ENCODE data around the gene ADAM23.

ADAM23 gene

DNA sequence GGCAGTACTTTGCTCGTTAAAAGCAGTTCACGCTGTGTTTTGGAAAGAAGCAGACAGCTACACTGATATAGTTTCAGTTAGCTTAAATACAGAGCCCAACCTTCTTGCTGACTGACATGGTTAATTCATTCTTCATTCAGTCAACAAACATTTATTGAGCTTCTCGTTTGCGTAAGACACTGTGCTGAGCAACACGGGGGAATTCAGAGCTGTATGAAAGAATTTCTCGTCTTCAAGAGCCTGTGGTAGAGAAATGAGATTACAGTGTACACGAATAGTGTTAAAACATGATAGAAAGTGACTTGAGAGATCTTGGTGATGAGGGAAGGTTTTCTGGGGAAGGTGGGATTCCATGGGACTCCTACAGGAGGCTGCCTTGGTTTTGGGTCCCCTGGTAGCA, 44.7 kb downstream of the ADAM23 start:
- Histone ChIP-seq H2AFZ (ENCODE audit: low read depth, low read length) (no peak overlapping the region), H3K27ac (ENCODE audit: low read length) (no peak overlapping the region), H3K79me2 (ENCODE audit: low read length) (no peaks in the 10 kb centered on the region), H3K4me3 (ENCODE audit: low read length) (no peak overlapping the region), H3K4me2 (ENCODE audit: low read length) (no peak overlapping the region), H3K9me3 (ENCODE audit: insufficient read depth, low read length) (no peaks in the 10 kb centered on the region), H4K20me1 (ENCODE audit: insufficient read depth, low read length) (no peaks in the 10 kb centered on the region), H3K4me1 (ENCODE audit: low read length) (peaks cover 5% of the 10 kb centered on the region; the same call in 1 of the 2 replicates), H3K27me3 (ENCODE audit: low read depth, low read length) (no peaks in the 10 kb centered on the region), H3K36me3 (replicated peaks; ENCODE audit: low read depth, low read length) (no peaks in the 10 kb centered on the region), H3K9ac (ENCODE audit: low read length) (no peak overlapping the region)
- TF ChIP-seq EZH2phosphoT487 (IDR thresholded peaks at IDR 0.05; ENCODE audit: low read depth), result no peak
- TF ChIP-seq, protein P1, sequence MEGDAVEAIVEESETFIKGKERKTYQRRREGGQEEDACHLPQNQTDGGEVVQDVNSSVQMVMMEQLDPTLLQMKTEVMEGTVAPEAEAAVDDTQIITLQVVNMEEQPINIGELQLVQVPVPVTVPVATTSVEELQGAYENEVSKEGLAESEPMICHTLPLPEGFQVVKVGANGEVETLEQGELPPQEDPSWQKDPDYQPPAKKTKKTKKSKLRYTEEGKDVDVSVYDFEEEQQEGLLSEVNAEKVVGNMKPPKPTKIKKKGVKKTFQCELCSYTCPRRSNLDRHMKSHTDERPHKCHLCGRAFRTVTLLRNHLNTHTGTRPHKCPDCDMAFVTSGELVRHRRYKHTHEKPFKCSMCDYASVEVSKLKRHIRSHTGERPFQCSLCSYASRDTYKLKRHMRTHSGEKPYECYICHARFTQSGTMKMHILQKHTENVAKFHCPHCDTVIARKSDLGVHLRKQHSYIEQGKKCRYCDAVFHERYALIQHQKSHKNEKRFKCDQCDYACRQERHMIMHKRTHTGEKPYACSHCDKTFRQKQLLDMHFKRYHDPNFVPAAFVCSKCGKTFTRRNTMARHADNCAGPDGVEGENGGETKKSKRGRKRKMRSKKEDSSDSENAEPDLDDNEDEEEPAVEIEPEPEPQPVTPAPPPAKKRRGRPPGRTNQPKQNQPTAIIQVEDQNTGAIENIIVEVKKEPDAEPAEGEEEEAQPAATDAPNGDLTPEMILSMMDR (IDR thresholded peaks at IDR 0.05; ENCODE audit: low read depth, low read length), result no peak

DNA sequence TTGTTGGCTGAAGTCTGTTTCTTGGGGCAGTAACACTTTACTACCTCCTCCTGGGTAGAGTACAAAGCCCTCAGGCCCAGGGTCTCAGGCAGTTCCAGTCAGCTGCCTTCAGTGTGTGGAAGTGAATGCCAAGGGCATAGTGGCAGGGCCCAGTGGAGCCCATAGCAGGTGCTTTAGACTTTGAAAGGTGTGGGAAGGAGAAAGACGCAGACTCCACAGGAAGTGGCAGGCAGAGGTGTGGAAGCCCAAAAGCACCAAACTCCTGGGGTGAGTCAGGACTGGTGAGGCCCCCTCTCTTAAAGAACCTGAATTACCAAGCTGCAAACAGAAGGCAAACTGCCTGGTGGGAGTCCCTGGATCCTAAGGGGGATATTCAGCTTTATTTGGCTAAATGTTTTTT, 45.3 kb downstream of the ADAM23 start:
- no peaks in the 10 kb centered on the region for H3K27me3 ChIP-seq (ENCODE audit: low read depth, low read length)
- no peak overlapping the region for H3K9ac ChIP-seq (ENCODE audit: low read length)
- H2AFZ ChIP-seq (ENCODE audit: low read depth, low read length), result no peak overlapping the region
- no peaks in the 10 kb centered on the region for H3K9me3 ChIP-seq (ENCODE audit: insufficient read depth, low read length)
- no peaks in the 10 kb centered on the region for H4K20me1 ChIP-seq (ENCODE audit: insufficient read depth, low read length)
- no peak overlapping the region for H3K4me2 ChIP-seq (ENCODE audit: low read length)
- H3K36me3 ChIP-seq (replicated peaks; ENCODE audit: low read depth, low read length), result no peaks in the 10 kb centered on the region
- peaks cover 1% of the 10 kb centered on the region; the same call in 1 of the 2 replicates for H3K4me1 ChIP-seq (ENCODE audit: low read length)
- TF ChIP-seq, protein P1 (IDR thresholded peaks at IDR 0.05; ENCODE audit: low read depth, low read length), result no peak
- H3K27ac ChIP-seq (ENCODE audit: low read length), result no peak overlapping the region
- H3K4me3 ChIP-seq (ENCODE audit: low read length), result no peak overlapping the region
- H3K79me2 ChIP-seq (ENCODE audit: low read length), result no peaks in the 10 kb centered on the region

DNA sequence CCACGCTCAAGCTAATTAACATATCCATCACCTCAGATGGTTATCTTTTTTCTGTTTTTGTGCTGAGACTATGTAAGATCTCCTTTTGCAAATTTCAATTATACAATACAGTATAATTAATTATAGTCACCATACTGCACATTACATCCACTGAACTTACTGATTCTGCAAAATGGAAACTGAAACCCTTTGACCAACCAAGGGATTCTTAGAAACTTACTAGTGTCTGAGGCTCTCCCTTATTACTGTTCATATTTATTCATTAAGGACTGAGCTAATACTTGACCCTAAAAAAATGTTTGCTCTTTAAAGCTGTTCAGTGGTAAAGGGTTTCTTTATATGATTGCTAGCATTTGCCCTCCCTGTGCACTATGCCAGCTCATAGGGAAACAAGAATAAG, 50.7 kb downstream of the ADAM23 start:
- H3K27ac ChIP-seq (ENCODE audit: low read length), result no peak overlapping the region
- H3K79me2 ChIP-seq (ENCODE audit: low read length), result no peaks in the 10 kb centered on the region
- H3K27me3 ChIP-seq (ENCODE audit: low read depth, low read length), result no peaks in the 10 kb centered on the region
- H2AFZ ChIP-seq (ENCODE audit: low read depth, low read length), result no peak overlapping the region
- H3K36me3 ChIP-seq (replicated peaks; ENCODE audit: low read depth, low read length), result no peaks in the 10 kb centered on the region
- no peaks in the 10 kb centered on the region for H4K20me1 ChIP-seq (ENCODE audit: insufficient read depth, low read length)
- H3K4me3 ChIP-seq (ENCODE audit: low read length), result no peak overlapping the region
- TF ChIP-seq EZH2phosphoT487 (IDR thresholded peaks at IDR 0.05; ENCODE audit: low read depth), result no peak
- TF ChIP-seq, protein P1 (IDR thresholded peaks at IDR 0.05; ENCODE audit: low read depth, low read length), result no peak
- H3K4me2 ChIP-seq (ENCODE audit: low read length), result no peak overlapping the region
- H3K9me3 ChIP-seq (ENCODE audit: insufficient read depth, low read length), result no peaks in the 10 kb centered on the region
- no peak overlapping the region for H3K9ac ChIP-seq (ENCODE audit: low read length)
- H3K4me1 ChIP-seq (ENCODE audit: low read length), result no peaks in the 10 kb centered on the region

DNA sequence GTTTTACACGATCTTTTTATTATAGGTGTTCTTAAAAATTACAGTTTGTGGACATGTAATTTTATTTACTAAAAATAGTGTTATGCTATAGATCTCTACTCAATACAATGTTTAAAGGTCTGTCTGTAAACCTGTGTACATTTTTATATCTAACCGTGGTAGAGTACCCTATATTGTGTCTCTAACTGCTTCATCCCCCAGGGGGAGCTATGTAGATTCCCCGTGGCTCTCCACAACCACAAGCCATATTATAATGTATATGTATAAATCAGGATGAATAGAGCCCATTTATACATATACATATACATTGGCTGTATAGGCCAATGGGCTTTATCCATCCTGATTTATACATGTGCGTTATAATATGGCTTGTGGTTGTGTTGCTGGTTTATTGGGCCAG, 59.4 kb downstream of the ADAM23 start:
- Histone ChIP-seq H2AFZ (ENCODE audit: low read depth, low read length) (no peak overlapping the region), H3K36me3 (replicated peaks; ENCODE audit: low read depth, low read length) (no peaks in the 10 kb centered on the region), H3K9ac (ENCODE audit: low read length) (no peak overlapping the region), H3K9me3 (ENCODE audit: insufficient read depth, low read length) (no peaks in the 10 kb centered on the region), H3K27me3 (ENCODE audit: low read depth, low read length) (no peaks in the 10 kb centered on the region), H3K27ac (ENCODE audit: low read length) (no peak overlapping the region), H3K4me2 (ENCODE audit: low read length) (no peak overlapping the region), H3K4me1 (ENCODE audit: low read length) (peaks cover 9% of the 10 kb centered on the region), H3K4me3 (ENCODE audit: low read length) (no peak overlapping the region), H4K20me1 (ENCODE audit: insufficient read depth, low read length) (no peaks in the 10 kb centered on the region), H3K79me2 (ENCODE audit: low read length) (no peaks in the 10 kb centered on the region)
- TF ChIP-seq EZH2phosphoT487 (IDR thresholded peaks at IDR 0.05; ENCODE audit: low read depth), result no peak
- TF ChIP-seq, protein P1 (IDR thresholded peaks at IDR 0.05; ENCODE audit: low read depth, low read length), result peak; percentile 23; the same call in 1 of the 2 replicates
